Mesendoderm (in vitro differentiated cells): ENCODE results near the gene RPP38.

Experiments
- DNase-seq: peaks from one replicate; pipeline ENCODE4 v3.0.0; 2013
- H2AK5ac ChIP-seq: 2 replicates; pipeline ENCODE4 v1.6.1; 2013; ENCODE audit warnings: low read length, inconsistent platforms
- H2BK120ac ChIP-seq: 2 replicates; pipeline ENCODE4 v1.6.1; 2013; ENCODE audit warnings: low read depth, mild to moderate bottlenecking, low read length, moderate library complexity, mixed read lengths
- H2BK15ac ChIP-seq: replicated peaks from 2 replicates; pipeline ENCODE4 v1.6.1; 2013; ENCODE audit warnings: low read depth, mild to moderate bottlenecking, moderate library complexity
- H2BK5ac ChIP-seq: 2 replicates; pipeline ENCODE4 v1.6.1; 2013; ENCODE audit warnings: low read length, inconsistent platforms
- H3K18ac ChIP-seq: 2 replicates; pipeline ENCODE4 v1.6.1; 2013; ENCODE audit warnings: mild to moderate bottlenecking, low read length, mixed read lengths
- H3K23ac ChIP-seq: one replicate; pipeline ENCODE4 v1.6.1; 2013; ENCODE audit warnings: low read length
- H3K27ac ChIP-seq: 2 replicates; pipeline ENCODE4 v1.5.1; 2013; ENCODE audit warnings: low read depth, mild to moderate bottlenecking, inconsistent platforms, low read length, moderate library complexity
- H3K27me3 ChIP-seq: 2 replicates; pipeline ENCODE4 v1.6.1; 2013; ENCODE audit warnings: low read length, control low read depth, mild to moderate bottlenecking, inconsistent platforms; ENCODE audit not compliant: insufficient read depth, poor library complexity
- H3K36me3 ChIP-seq: 2 replicates; pipeline ENCODE4 v1.6.1; 2013; ENCODE audit warnings: low read length, inconsistent platforms; ENCODE audit not compliant: control insufficient read depth, insufficient read depth
- H3K4ac ChIP-seq: one replicate; pipeline ENCODE4 v1.6.1; 2013; ENCODE audit warnings: low read depth, mild to moderate bottlenecking, low read length, moderate library complexity
- H3K4me1 ChIP-seq: 2 replicates; pipeline ENCODE4 v1.6.1; 2013; ENCODE audit warnings: low read depth, low read length, inconsistent platforms; ENCODE audit not compliant: control insufficient read depth
- H3K4me2 ChIP-seq: 2 replicates; pipeline ENCODE4 v1.6.1; 2013; ENCODE audit warnings: low read length
- H3K4me3 ChIP-seq: 2 replicates; pipeline ENCODE4 v1.5.1; 2013; ENCODE audit warnings: mild to moderate bottlenecking, low read length
- H3K56ac ChIP-seq: one replicate; pipeline ENCODE4 v1.6.1; 2013; ENCODE audit warnings: low read length
- H3K79me1 ChIP-seq: 2 replicates; pipeline ENCODE4 v1.6.1; 2013; ENCODE audit warnings: low read length, inconsistent platforms
- H3K79me2 ChIP-seq: 2 replicates; pipeline ENCODE4 v1.6.1; 2013; ENCODE audit warnings: mild to moderate bottlenecking, low read length; ENCODE audit not compliant: control insufficient read depth, insufficient read depth
- H3K9ac ChIP-seq: 2 replicates; pipeline ENCODE4 v1.6.1; 2013; ENCODE audit warnings: low read length, inconsistent platforms
- H4K5ac ChIP-seq: one replicate; pipeline ENCODE4 v1.6.1; 2013; ENCODE audit warnings: low read length
- H4K8ac ChIP-seq: one replicate; pipeline ENCODE4 v1.6.1; 2013; ENCODE audit warnings: low read depth, mild to moderate bottlenecking, control low read depth, low read length, moderate library complexity
- WGBS: extraction: QIAGEN DNeasy Blood & Tissue Kit; methylation state at CpG from one replicate; pipeline ENCODE4 v1.1.7; 2013; ENCODE audit warnings: low lambda C conversion rate, missing lambda C conversion rate; ENCODE audit not compliant: insufficient coverage; ENCODE audit errors: extremely low coverage; 5-methylcytosine and 5-hydroxymethylcytosine counted together

The RPP38 gene

DNA sequence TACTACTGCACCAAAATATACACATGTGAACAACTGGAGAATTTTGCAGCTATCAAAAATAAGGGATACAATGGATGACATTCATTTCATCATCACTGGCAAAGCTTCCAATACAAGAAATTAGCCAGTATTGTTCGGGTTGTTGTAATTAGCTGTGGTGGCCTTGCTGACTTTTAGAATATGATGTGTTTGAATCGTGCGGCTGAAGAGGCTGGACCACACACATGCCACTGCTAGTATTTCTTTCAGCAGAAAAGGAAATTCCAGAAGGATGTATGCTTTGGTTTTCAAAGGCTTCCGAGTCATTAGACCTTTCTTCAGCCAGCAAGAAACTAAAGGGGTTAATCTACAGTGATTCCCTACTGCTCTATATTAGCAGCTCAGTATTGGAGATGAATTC, 16.6 kb downstream of the RPP38 start:
- H3K4me3 ChIP-seq: no peak overlapping the region
- no peak overlapping the region for H3K4ac ChIP-seq
- H3K79me2 ChIP-seq: no peaks in the 10 kb centered on the region
- no peak overlapping the region for H2BK120ac ChIP-seq
- no peak overlapping the region for H3K56ac ChIP-seq
- H4K5ac ChIP-seq: no peak overlapping the region
- H4K8ac ChIP-seq: no peak overlapping the region
- no peak overlapping the region for H3K27ac ChIP-seq
- H3K4me2 ChIP-seq: no peak overlapping the region
- H3K79me1 ChIP-seq: no peaks in the 10 kb centered on the region
- H3K9ac ChIP-seq: no peak overlapping the region
- no CpG with 5 or more reads among the region's 4 CpGs for WGBS
- no peak overlapping the region for H3K18ac ChIP-seq
- H2BK5ac ChIP-seq: no peak overlapping the region
- no peak for DNase-seq
- H3K36me3 ChIP-seq: peaks cover 1% of the 10 kb centered on the region
- no peak overlapping the region for H2BK15ac ChIP-seq
- no peaks in the 10 kb centered on the region for H3K4me1 ChIP-seq
- no peaks in the 10 kb centered on the region for H3K27me3 ChIP-seq
- no peak overlapping the region for H3K23ac ChIP-seq
- no peak overlapping the region for H2AK5ac ChIP-seq

DNA sequence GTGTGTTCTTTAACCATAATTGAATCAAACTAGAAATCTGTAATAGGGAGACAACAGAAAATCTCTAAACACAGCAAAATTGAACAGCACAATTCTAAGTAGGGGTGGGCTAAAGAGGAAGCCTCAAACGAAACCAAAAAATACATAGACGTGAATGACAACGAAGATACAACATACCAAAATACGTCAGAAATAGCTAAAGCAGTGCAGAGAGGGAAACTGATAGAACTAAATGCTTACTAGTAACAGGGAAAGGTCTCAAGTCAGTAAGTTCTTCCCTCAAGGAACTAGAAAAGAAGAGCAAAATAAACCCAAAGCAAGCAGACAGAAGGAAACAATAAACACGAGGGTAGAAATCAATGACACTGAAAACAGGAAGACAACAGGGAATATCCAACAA, 19.1 kb downstream of the RPP38 start:
- H2BK5ac ChIP-seq: no peak overlapping the region

DNA sequence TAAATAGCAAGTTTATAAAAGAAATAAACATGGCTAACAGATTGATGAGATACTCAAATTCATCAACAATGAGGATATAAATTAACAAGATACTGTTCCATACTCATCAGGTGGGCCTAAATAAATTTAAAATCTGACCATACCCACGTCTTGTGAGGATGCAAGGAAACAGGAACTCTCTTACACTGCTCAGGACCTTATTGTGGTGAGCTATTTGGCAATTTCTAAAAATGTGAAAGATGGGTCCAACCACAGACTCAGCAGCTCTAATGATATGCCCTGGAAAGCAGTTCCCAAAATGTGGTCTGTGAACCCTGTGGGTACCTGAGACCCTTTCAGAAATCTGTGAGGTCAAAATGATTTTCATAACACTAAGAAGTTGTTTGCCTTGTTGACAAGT, 21.5 kb downstream of the RPP38 start:
- Histone ChIP-seq H3K4me3 (no peak overlapping the region), H3K36me3 (peaks cover 1% of the 10 kb centered on the region)

More for the DNA sequence above, 19.1 kb downstream of the RPP38 start:
- Histone ChIP-seq H2BK120ac (no peak overlapping the region), H3K4me3 (no peak overlapping the region), H3K27me3 (no peaks in the 10 kb centered on the region), H3K4me1 (no peaks in the 10 kb centered on the region), H3K36me3 (peaks cover 1% of the 10 kb centered on the region), H3K4me2 (no peak overlapping the region), H3K9ac (no peak overlapping the region), H3K56ac (no peak overlapping the region), H4K8ac (no peak overlapping the region), H3K79me1 (no peaks in the 10 kb centered on the region), H4K5ac (no peak overlapping the region), H2BK15ac (no peak overlapping the region), H2AK5ac (no peak overlapping the region), H3K27ac (no peak overlapping the region), H3K4ac (no peak overlapping the region), H3K18ac (no peak overlapping the region), H3K79me2 (no peaks in the 10 kb centered on the region), H3K23ac (no peak overlapping the region)
- no peak for DNase-seq
- no CpG with 5 or more reads among the region's 5 CpGs for WGBS

DNA sequence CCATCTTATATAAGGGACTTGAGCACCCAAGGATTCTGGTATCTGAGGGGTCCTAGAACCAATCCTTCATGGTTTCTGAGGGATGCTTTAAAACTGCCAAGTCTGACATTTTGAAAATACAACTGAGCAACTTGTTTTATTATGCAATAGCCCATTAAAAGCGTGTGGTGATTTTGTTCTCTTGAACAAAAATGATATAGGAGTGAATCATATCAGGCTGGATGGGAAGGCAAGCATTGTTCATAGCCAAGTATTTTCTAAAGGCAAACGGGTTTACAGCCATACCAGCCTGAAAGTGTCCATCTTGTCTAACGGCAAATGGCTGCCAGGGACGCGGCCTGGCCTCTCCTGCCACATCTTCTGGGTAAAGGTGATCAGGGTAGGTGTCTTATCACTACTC, 23.4 kb downstream of the RPP38 start:
- no peak overlapping the region for H3K4me3 ChIP-seq
- no peak overlapping the region for H2BK5ac ChIP-seq
- H3K4ac ChIP-seq: no peak overlapping the region
- H3K23ac ChIP-seq: no peak overlapping the region
- no peaks in the 10 kb centered on the region for H3K4me1 ChIP-seq
- no peaks in the 10 kb centered on the region for H3K79me1 ChIP-seq
- no peak overlapping the region for H3K27ac ChIP-seq
- WGBS: no CpG with 5 or more reads among the region's 5 CpGs
- H3K9ac ChIP-seq: no peak overlapping the region
- no peak overlapping the region for H3K56ac ChIP-seq
- H3K36me3 ChIP-seq: no peaks in the 10 kb centered on the region
- no peak overlapping the region for H2BK120ac ChIP-seq
- H3K18ac ChIP-seq: no peak overlapping the region
- no peak for DNase-seq
- H2BK15ac ChIP-seq: no peak overlapping the region
- no peak overlapping the region for H2AK5ac ChIP-seq
- H3K79me2 ChIP-seq: no peaks in the 10 kb centered on the region
- H3K27me3 ChIP-seq: no peaks in the 10 kb centered on the region
- no peak overlapping the region for H4K5ac ChIP-seq
- H4K8ac ChIP-seq: no peak overlapping the region
- H3K4me2 ChIP-seq: no peak overlapping the region

More for the DNA sequence above, 21.5 kb downstream of the RPP38 start:
- Histone ChIP-seq H3K27me3 (no peaks in the 10 kb centered on the region), H3K9ac (no peak overlapping the region), H3K4me1 (no peaks in the 10 kb centered on the region), H3K4me2 (no peak overlapping the region), H3K79me2 (no peaks in the 10 kb centered on the region), H3K27ac (no peak overlapping the region), H3K56ac (no peak overlapping the region), H3K18ac (no peak overlapping the region), H3K4ac (no peak overlapping the region), H3K23ac (no peak overlapping the region), H4K8ac (no peak overlapping the region), H4K5ac (no peak overlapping the region), H3K79me1 (no peaks in the 10 kb centered on the region), H2BK5ac (no peak overlapping the region), H2AK5ac (no peak overlapping the region), H2BK15ac (no peak overlapping the region), H2BK120ac (no peak overlapping the region)
- no CpG with 5 or more reads among the region's 1 CpG for WGBS
- DNase-seq: no peak

DNA sequence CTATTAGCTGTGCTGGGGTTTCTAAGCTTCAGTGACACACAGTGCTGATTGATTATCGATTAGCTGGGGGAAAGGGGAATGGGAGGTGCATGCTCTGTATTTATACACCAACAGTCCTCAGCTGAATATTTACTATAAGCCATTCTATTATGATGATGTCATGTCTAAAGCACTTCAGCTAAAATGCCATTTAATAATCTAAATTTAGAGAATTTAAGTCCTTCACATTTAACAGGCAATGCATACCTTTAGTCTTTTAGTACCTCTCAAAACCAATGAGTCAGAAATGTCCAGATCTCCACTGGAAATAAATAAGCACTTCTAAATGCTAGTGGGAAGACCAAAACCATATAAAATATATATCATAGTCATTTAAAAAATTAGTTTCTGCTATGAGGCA, 24.6 kb downstream of the RPP38 start:
- Histone ChIP-seq H3K4ac (no peak overlapping the region), H3K4me2 (no peak overlapping the region), H2BK120ac (no peak overlapping the region), H3K36me3 (no peaks in the 10 kb centered on the region), H2AK5ac (no peak overlapping the region), H4K8ac (no peak overlapping the region), H3K23ac (no peak overlapping the region), H3K4me3 (no peak overlapping the region), H3K18ac (no peak overlapping the region), H2BK15ac (no peak overlapping the region), H4K5ac (no peak overlapping the region), H3K56ac (no peak overlapping the region), H3K79me1 (no peaks in the 10 kb centered on the region), H3K27me3 (no peaks in the 10 kb centered on the region), H3K79me2 (no peaks in the 10 kb centered on the region), H2BK5ac (no peak overlapping the region), H3K9ac (no peak overlapping the region), H3K27ac (no peak overlapping the region), H3K4me1 (no peaks in the 10 kb centered on the region)
- no CpG with 5 or more reads among the region's 1 CpG for WGBS
- DNase-seq: no peak

DNA sequence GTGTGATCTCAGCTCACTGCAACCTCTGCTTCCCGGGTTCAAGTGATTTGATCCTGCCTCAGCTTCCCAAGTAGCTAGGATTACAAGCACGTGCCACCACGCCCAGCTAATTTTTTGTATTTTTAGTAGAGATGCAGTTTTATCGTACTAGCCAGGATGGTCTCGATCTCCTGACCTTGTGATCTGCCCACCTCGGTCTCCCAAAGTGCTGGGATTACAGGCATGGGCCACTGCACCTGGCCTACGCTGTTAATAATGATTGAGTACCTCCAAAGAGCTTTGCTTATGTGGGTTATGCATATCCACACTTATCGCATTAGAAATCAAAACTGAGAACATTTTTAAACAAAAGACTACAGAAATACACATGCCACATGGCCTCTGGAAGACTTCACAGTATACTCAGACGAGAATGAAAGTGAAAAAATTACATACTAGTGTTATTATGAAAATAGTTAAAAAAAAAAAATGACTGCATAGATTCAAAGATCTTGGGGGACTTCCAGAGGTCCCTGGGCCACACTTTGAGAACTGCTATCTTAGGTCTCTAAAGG, 25.4 kb downstream of the RPP38 start:
- no peaks in the 10 kb centered on the region for H3K4me1 ChIP-seq

More for the DNA sequence above, 25.4 kb downstream of the RPP38 start:
- H2BK5ac ChIP-seq: no peak overlapping the region
- no peak overlapping the region for H3K4me2 ChIP-seq
- H3K9ac ChIP-seq: no peak overlapping the region
- no peak overlapping the region for H3K4ac ChIP-seq
- no peak for DNase-seq
- H3K79me2 ChIP-seq: no peaks in the 10 kb centered on the region
- no peaks in the 10 kb centered on the region for H3K36me3 ChIP-seq
- H2BK120ac ChIP-seq: no peak overlapping the region
- no peak overlapping the region for H2AK5ac ChIP-seq
- no peak overlapping the region for H3K27ac ChIP-seq
- H4K5ac ChIP-seq: no peak overlapping the region
- H3K23ac ChIP-seq: no peak overlapping the region
- no peaks in the 10 kb centered on the region for H3K27me3 ChIP-seq
- no peak overlapping the region for H4K8ac ChIP-seq
- H3K56ac ChIP-seq: no peak overlapping the region
- WGBS: no CpG with 5 or more reads among the region's 9 CpGs
- H2BK15ac ChIP-seq: no peak overlapping the region
- H3K79me1 ChIP-seq: no peaks in the 10 kb centered on the region
- H3K4me3 ChIP-seq: no peak overlapping the region
- H3K18ac ChIP-seq: no peak overlapping the region
